ENCODE measurements around the gene C1QTNF9.

The C1QTNF9 gene

GRCh38 chr13:24301911-24302310 lies 7.5 kb upstream of the C1QTNF9 start:
- no peak for DNase-seq (ENCODE audit: low read depth)
- H3K4me3 ChIP-seq (ENCODE audit: control insufficient read depth, low read depth, low read length), result no peak overlapping the region
- TF ChIP-seq CTCF (conservative IDR thresholded peaks at IDR 0.05; ENCODE audit: control insufficient read depth, insufficient read depth, low read depth, low read length), result no peak

GRCh38 chr13:24304620-24305019 lies 4.8 kb upstream of the C1QTNF9 start:
- no peak overlapping the region for H3K4me3 ChIP-seq (ENCODE audit: control insufficient read depth, low read depth, low read length)
- no peak for TF ChIP-seq CTCF (conservative IDR thresholded peaks at IDR 0.05; ENCODE audit: control insufficient read depth, insufficient read depth, low read depth, low read length)
- no peak for DNase-seq (ENCODE audit: low read depth)

- no peak for TF ChIP-seq CTCF (conservative IDR thresholded peaks at IDR 0.05; ENCODE audit: control insufficient read depth, insufficient read depth, low read depth, low read length)
- H3K4me3 ChIP-seq (ENCODE audit: control insufficient read depth, low read depth, low read length), result no peak overlapping the region
- DNase-seq (ENCODE audit: low read depth), result peak; percentile 49
Observed at GRCh38 chr13:24306632-24307031, 2.7 kb upstream of the C1QTNF9 start.

- TF ChIP-seq CTCF (conservative IDR thresholded peaks at IDR 0.05; ENCODE audit: control insufficient read depth, insufficient read depth, low read depth, low read length), result no peak
- no peak overlapping the region for H3K4me3 ChIP-seq (ENCODE audit: control insufficient read depth, low read depth, low read length)
- DNase-seq (ENCODE audit: low read depth), result no peak
Observed at GRCh38 chr13:24307211-24308067, 1.9 kb upstream of the C1QTNF9 start.

GRCh38 chr13:24308068-24308445 lies 1.3 kb upstream of the C1QTNF9 start:
- no peak overlapping the region for H3K4me3 ChIP-seq (ENCODE audit: control insufficient read depth, low read depth, low read length)
- TF ChIP-seq CTCF (conservative IDR thresholded peaks at IDR 0.05; ENCODE audit: control insufficient read depth, insufficient read depth, low read depth, low read length), result no peak
- no peak for DNase-seq (ENCODE audit: low read depth)

GRCh38 chr13:24308488-24309020 lies 826 bp upstream of the C1QTNF9 start:
- no peak for TF ChIP-seq CTCF (conservative IDR thresholded peaks at IDR 0.05; ENCODE audit: control insufficient read depth, insufficient read depth, low read depth, low read length)
- DNase-seq (ENCODE audit: low read depth), result no peak
- no peak overlapping the region for H3K4me3 ChIP-seq (ENCODE audit: control insufficient read depth, low read depth, low read length)
